H1 (cell line): ENCODE results near the gene POTEF.
"Not testable (repeated sequence)": the region's sequence is repeated elsewhere in the genome, so short reads cannot be mapped to it uniquely, and the experiment has no call there.

Experiments used
- CHD1 ChIP-seq: IDR thresholded peaks from 2 replicates; pipeline ENCODE4 v1.6.1; 2012; ENCODE audit warnings: low read depth, low read length, improper control_type of control experiment
- EGR1 ChIP-seq: IDR thresholded peaks from 2 replicates; pipeline ENCODE4 v1.6.1; 2011; ENCODE audit warnings: low read depth, low read length, borderline replicate concordance
- POLR2A ChIP-seq, 2 experiments: IDR thresholded peaks; 1 replicate in 1 of 2; 2 replicates in 1 of 2; pipeline ENCODE4 v1.6.1; 2011; ENCODE audit warnings: low read depth in 2 of 2, low read length in 2 of 2, mild to moderate bottlenecking in 2 of 2; ENCODE audit errors: control extremely low read depth in 1 of 2
- TAF1 ChIP-seq: IDR thresholded peaks from 2 replicates; pipeline ENCODE4 v1.6.1; 2011; ENCODE audit warnings: mild to moderate bottlenecking, low read depth, low read length
- YY1 ChIP-seq: IDR thresholded peaks from 2 replicates; pipeline ENCODE4 v1.6.1; 2011; ENCODE audit warnings: low read depth, mild to moderate bottlenecking, low read length
- TF ChIP-seq, protein P1 (sequence below), 3 experiments: IDR thresholded peaks; 1 replicate in 2 of 3; 2 replicates in 1 of 3; pipeline versions ENCODE4 v1.5.1 to v1.6.1; 2011; ENCODE audit warnings: low read length in 3 of 3, mild to moderate bottlenecking in 3 of 3, inconsistent platforms in 2 of 3, low read depth in 1 of 3, moderate library complexity in 1 of 3; ENCODE audit not compliant: insufficient read depth in 1 of 3; ENCODE audit errors: control extremely low read depth in 1 of 3
- TF ChIP-seq, protein P2 (sequence below): IDR thresholded peaks from 2 replicates; pipeline ENCODE4 v1.6.1; 2012; ENCODE audit warnings: low read length, inconsistent platforms

DNA sequence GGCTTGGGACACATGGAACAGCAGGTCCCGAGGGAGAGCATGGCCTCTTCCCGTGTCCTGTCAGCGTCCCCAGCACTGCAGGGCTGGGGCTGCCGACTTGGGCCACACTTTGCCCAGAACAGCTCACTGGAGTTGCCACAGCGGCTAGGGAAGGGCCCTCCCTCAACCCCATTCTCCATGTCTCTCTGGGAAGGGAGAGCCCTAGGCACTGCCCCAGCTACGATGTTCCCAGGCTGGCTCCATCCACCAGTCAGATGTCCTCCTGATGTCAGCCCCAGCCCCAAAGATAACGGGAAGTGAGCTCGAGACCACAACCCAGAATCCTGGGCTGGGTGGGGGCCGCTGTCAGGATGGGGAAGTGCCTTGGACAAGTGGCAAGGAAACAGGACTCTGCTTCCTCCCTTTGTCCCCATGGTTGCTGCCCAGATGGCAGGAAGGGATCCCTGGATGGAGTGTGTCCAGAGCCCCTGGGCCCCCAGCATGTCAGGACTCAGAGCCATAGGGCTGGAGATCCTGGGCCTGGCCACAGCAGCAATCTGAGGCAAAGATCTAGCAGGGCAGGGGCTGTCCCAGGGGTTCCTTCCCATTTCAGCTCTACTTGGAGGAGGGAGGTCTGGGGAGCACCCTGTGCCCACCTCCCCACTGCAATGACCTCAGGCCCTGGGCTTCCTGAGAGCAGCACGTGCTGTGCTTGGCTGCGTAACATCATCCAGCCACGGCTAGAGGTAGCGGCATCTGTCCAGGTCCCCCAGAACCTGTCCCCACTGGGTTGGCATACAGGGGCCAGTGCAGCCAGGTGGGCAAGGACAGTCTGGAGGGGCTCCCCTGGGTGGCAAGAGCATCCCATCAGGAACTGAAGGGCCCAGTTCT lies 13.6 kb upstream of the POTEF start:
- TF ChIP-seq, protein P1, sequence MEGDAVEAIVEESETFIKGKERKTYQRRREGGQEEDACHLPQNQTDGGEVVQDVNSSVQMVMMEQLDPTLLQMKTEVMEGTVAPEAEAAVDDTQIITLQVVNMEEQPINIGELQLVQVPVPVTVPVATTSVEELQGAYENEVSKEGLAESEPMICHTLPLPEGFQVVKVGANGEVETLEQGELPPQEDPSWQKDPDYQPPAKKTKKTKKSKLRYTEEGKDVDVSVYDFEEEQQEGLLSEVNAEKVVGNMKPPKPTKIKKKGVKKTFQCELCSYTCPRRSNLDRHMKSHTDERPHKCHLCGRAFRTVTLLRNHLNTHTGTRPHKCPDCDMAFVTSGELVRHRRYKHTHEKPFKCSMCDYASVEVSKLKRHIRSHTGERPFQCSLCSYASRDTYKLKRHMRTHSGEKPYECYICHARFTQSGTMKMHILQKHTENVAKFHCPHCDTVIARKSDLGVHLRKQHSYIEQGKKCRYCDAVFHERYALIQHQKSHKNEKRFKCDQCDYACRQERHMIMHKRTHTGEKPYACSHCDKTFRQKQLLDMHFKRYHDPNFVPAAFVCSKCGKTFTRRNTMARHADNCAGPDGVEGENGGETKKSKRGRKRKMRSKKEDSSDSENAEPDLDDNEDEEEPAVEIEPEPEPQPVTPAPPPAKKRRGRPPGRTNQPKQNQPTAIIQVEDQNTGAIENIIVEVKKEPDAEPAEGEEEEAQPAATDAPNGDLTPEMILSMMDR (IDR thresholded peaks at IDR 0.05; ENCODE audit: control extremely low read depth in 1 of 3, insufficient read depth in 1 of 3, low read depth in 1 of 3, low read length in 3 of 3): not testable (repeated sequence)
- TF ChIP-seq, protein P2, sequence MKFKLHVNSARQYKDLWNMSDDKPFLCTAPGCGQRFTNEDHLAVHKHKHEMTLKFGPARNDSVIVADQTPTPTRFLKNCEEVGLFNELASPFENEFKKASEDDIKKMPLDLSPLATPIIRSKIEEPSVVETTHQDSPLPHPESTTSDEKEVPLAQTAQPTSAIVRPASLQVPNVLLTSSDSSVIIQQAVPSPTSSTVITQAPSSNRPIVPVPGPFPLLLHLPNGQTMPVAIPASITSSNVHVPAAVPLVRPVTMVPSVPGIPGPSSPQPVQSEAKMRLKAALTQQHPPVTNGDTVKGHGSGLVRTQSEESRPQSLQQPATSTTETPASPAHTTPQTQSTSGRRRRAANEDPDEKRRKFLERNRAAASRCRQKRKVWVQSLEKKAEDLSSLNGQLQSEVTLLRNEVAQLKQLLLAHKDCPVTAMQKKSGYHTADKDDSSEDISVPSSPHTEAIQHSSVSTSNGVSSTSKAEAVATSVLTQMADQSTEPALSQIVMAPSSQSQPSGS: not testable (repeated sequence)
- TF ChIP-seq CHD1; YY1; EGR1; TAF1; POLR2A (IDR thresholded peaks at IDR 0.05; ENCODE audit: control extremely low read depth in 1 of 2, low read depth in 2 of 2, low read length in 2 of 2): not testable (repeated sequence)
